Stimulated activated naive CD8-positive, alpha-beta T cell treated with anti-CD3 and anti-CD28 coated beads, Interleukin-15, amount 100 ng/mL, for 72 hours (primary cell): ENCODE results near the gene KCNH1.

Source experiments
- ATAC-seq: fragments of 150-1000 bp; cut with Tn5 transposase; 2 replicates; pipeline ENCODE4 v1.10.0; 2021; ENCODE audit warnings: mild to moderate bottlenecking, moderate library complexity
- DNase-seq, 2 donors: peaks; one replicate each; pipeline ENCODE4 v3.0.0; 2021 to 2022
- H3K27ac Mint-ChIP-seq, 2 donors: one replicate each; pipeline ENCODE4 v1.8.0; 2022; ENCODE audit warnings: mild to moderate bottlenecking in 2 of 2, mixed read lengths in 2 of 2, moderate library complexity in 2 of 2
- H3K27me3 Mint-ChIP-seq: one replicate; pipeline ENCODE4 v1.8.0; 2022; ENCODE audit warnings: mixed read lengths
- H3K4me1 Mint-ChIP-seq: one replicate; pipeline ENCODE4 v1.8.0; 2022; ENCODE audit warnings: mild to moderate bottlenecking, mixed read lengths
- H3K4me3 Mint-ChIP-seq, 2 donors: one replicate each; pipeline ENCODE4 v1.8.0; 2022; ENCODE audit warnings: mild to moderate bottlenecking in 2 of 2, mixed read lengths in 2 of 2, moderate library complexity in 1 of 2
- H3K9me3 Mint-ChIP-seq, 2 donors: one replicate each; pipeline ENCODE4 v1.8.0; 2022; ENCODE audit warnings: mixed read lengths in 2 of 2

Gene KCNH1

GRCh38 chr1:210920716-210921694 is 212.9 kb downstream of the KCNH1 start:
- DNase-seq (no peak), ATAC-seq (no peak)
- Mint-ChIP-seq H3K9me3 (peaks cover 0 to 2% of the 10 kb centered on the region in 2 donors), H3K4me1 (no peaks in the 10 kb centered on the region), H3K4me3 (no peak overlapping the region), H3K27me3 (peaks cover 28% of the 10 kb centered on the region), H3K27ac (no peak overlapping the region)

- Mint-ChIP-seq H3K4me1 (no peaks in the 10 kb centered on the region), H3K4me3 (no peak overlapping the region), H3K9me3 (no peaks in the 10 kb centered on the region), H3K27ac (no peak overlapping the region), H3K27me3 (peaks cover 32% of the 10 kb centered on the region)
- no peak for DNase-seq
- no peak for ATAC-seq
Observed at GRCh38 chr1:210920258-210920657, 213.7 kb downstream of the KCNH1 start.

GRCh38 chr1:210918893-210919292 is 215.1 kb downstream of the KCNH1 start:
- Mint-ChIP-seq H3K4me1 (no peaks in the 10 kb centered on the region), H3K27ac (no peak overlapping the region), H3K4me3 (no peak overlapping the region), H3K9me3 (no peaks in the 10 kb centered on the region), H3K27me3 (peaks cover 23% of the 10 kb centered on the region)
- ATAC-seq (no peak), DNase-seq (no peak)

- peaks cover 14% of the 10 kb centered on the region for H3K27me3 Mint-ChIP-seq
- ATAC-seq: no peak
- H3K27ac Mint-ChIP-seq: no peak overlapping the region
- DNase-seq: no peak
- no peaks in the 10 kb centered on the region for H3K9me3 Mint-ChIP-seq
- no peaks in the 10 kb centered on the region for H3K4me1 Mint-ChIP-seq
- H3K4me3 Mint-ChIP-seq: no peak overlapping the region
Observed at GRCh38 chr1:210917560-210918169, 216.3 kb downstream of the KCNH1 start.

- Mint-ChIP-seq H3K27ac (no peak overlapping the region), H3K4me1 (no peaks in the 10 kb centered on the region), H3K9me3 (no peaks in the 10 kb centered on the region), H3K27me3 (peaks cover 14% of the 10 kb centered on the region), H3K4me3 (no peak overlapping the region)
- DNase-seq (no peak), ATAC-seq (no peak)
Observed at GRCh38 chr1:210916548-210916947, 217.4 kb downstream of the KCNH1 start.

GRCh38 chr1:210915890-210916507 is 217.9 kb downstream of the KCNH1 start:
- Mint-ChIP-seq H3K27me3 (peaks cover 14% of the 10 kb centered on the region), H3K9me3 (no peaks in the 10 kb centered on the region), H3K4me1 (no peaks in the 10 kb centered on the region)

GRCh38 chr1:210912752-210913151 is 221.2 kb downstream of the KCNH1 start:
- DNase-seq (no peak), ATAC-seq (no peak)
- Mint-ChIP-seq H3K4me3 (no peak overlapping the region), H3K9me3 (no peaks in the 10 kb centered on the region), H3K27ac (no peak overlapping the region), H3K27me3 (peaks cover 12% of the 10 kb centered on the region), H3K4me1 (no peaks in the 10 kb centered on the region)

More at GRCh38 chr1:210915890-210916507, 217.9 kb downstream of the KCNH1 start:
- Mint-ChIP-seq H3K27ac (no peak overlapping the region), H3K4me3 (no peak overlapping the region)
- DNase-seq (no peak), ATAC-seq (no peak)

- Mint-ChIP-seq H3K27me3 (peaks cover 24% of the 10 kb centered on the region), H3K27ac (no peak overlapping the region), H3K4me3 (no peak overlapping the region), H3K9me3 (no peaks in the 10 kb centered on the region), H3K4me1 (no peaks in the 10 kb centered on the region)
- ATAC-seq (no peak), DNase-seq (no peak)
Observed at GRCh38 chr1:210910020-210910575, 223.8 kb downstream of the KCNH1 start.

- H3K27me3 Mint-ChIP-seq: peaks cover 24% of the 10 kb centered on the region
- no peaks in the 10 kb centered on the region for H3K4me1 Mint-ChIP-seq
- H3K4me3 Mint-ChIP-seq: no peak overlapping the region
Observed at GRCh38 chr1:210908791-210909190, 225.2 kb downstream of the KCNH1 start.

GRCh38 chr1:210908257-210908656 is 225.7 kb downstream of the KCNH1 start:
- DNase-seq (no peak), ATAC-seq (no peak)
- Mint-ChIP-seq H3K4me1 (no peaks in the 10 kb centered on the region), H3K4me3 (no peak overlapping the region), H3K27me3 (peaks cover 25% of the 10 kb centered on the region), H3K27ac (no peak overlapping the region), H3K9me3 (no peaks in the 10 kb centered on the region)

More at GRCh38 chr1:210908791-210909190, 225.2 kb downstream of the KCNH1 start:
- no peak overlapping the region for H3K27ac Mint-ChIP-seq
- DNase-seq: no peak
- no peak for ATAC-seq
- H3K9me3 Mint-ChIP-seq: no peaks in the 10 kb centered on the region

- Mint-ChIP-seq H3K27me3 (peaks cover 34% of the 10 kb centered on the region), H3K9me3 (no peaks in the 10 kb centered on the region), H3K27ac (no peak overlapping the region), H3K4me3 (no peak overlapping the region), H3K4me1 (no peaks in the 10 kb centered on the region)
- DNase-seq (no peak), ATAC-seq (no peak)
Observed at GRCh38 chr1:210907251-210907805, 226.6 kb downstream of the KCNH1 start.

- no peaks in the 10 kb centered on the region for H3K9me3 Mint-ChIP-seq
- ATAC-seq (no peak), DNase-seq (no peak)
- H3K27me3 Mint-ChIP-seq: peaks cover 48% of the 10 kb centered on the region
- H3K4me3 Mint-ChIP-seq: no peak overlapping the region
- no peak overlapping the region for H3K27ac Mint-ChIP-seq
- no peaks in the 10 kb centered on the region for H3K4me1 Mint-ChIP-seq
Observed at GRCh38 chr1:210905944-210906453, 227.9 kb downstream of the KCNH1 start.

GRCh38 chr1:210905365-210905904 is 228.5 kb downstream of the KCNH1 start:
- DNase-seq: no peak
- ATAC-seq: no peak
- Mint-ChIP-seq H3K27ac (no peak overlapping the region), H3K4me1 (no peaks in the 10 kb centered on the region), H3K9me3 (no peaks in the 10 kb centered on the region), H3K27me3 (peaks cover 53% of the 10 kb centered on the region), H3K4me3 (no peak overlapping the region)

- ATAC-seq: no peak
- H3K4me3 Mint-ChIP-seq: no peak overlapping the region
- no peaks in the 10 kb centered on the region for H3K9me3 Mint-ChIP-seq
- no peaks in the 10 kb centered on the region for H3K4me1 Mint-ChIP-seq
- peaks cover 59% of the 10 kb centered on the region for H3K27me3 Mint-ChIP-seq
- no peak for DNase-seq
- H3K27ac Mint-ChIP-seq: no peak overlapping the region
Observed at GRCh38 chr1:210901981-210902770, 231.8 kb downstream of the KCNH1 start.
